Measurements from ENCODE around the gene EPB41.
A peak's percentile ranks its signal among the peaks of the same experiment; 100 is the strongest.
"Not testable (repeated sequence)": the region's sequence is repeated elsewhere in the genome, so short reads cannot be mapped to it uniquely, and the experiment has no call there.

EPB41 gene

DNA sequence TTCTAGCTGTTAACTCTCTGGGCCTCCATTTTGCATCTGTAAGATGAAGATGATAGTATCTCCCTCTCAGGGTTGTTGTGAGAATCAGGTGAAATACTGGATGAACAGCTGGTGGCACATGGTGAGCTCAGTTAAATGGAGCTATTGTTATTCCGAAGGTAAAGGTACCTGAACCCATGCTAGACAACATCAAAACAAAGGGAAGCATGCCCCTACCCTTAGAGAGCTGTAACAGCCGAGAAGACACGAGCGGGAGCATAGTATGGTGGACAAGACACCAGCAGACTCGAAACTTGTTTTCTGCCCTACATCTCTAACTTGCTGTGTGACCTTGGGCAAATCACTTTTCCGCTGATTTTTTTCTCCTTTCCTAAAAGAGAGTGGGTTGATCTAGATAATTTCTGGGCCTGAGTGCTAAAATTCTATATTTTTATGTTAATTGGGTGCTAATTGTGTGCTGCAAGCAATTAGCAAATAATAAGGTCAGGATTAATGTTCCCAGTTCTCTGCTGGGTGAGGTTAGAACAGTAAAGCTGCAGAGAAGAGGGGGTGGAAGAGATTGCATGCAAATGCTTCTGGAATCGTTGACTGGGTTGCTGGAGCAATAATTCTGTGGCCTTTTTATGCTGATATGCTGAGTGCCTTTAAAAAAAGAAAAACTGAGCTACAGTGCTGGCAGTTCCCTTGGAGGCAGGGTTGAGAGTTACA, 198.5 kb downstream of the EPB41 start:
- no peak for DNase-seq (ENCODE audit: low read depth)

DNA sequence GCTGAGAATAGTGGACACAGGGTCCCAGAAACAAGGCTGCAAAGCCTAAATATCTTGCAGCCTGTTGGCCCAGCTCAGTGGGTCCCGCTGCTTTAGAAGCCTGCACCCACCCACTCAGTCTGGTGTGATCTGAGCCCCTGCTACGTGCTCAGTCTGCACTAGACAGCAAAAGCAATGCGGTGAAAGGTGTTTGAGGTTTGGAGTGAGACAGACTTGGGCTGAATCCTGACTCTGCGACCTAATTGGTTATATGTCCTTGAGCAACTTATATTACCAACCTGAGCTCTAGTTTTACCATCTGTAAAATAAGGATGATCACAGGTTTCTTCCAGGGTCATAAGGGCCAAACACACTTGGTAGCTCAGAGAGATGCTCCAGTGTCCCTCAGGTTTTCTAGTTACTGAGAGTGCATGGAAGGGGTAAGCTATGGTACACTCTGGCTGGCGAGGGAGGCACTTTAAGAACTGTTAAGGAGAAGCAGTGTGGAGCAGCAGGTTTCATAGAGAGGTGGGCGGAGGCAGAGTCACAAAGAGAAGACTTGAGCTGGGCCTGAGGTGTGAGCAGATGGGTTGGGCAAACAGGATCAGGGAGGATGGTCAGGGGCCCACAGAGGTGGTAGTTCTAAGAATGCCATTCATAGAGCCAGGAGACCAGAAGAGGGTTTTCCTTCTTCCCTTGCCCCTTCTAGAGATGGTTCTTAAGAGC, 199.2 kb downstream of the EPB41 start:
- no peak for DNase-seq (ENCODE audit: low read depth)

DNA sequence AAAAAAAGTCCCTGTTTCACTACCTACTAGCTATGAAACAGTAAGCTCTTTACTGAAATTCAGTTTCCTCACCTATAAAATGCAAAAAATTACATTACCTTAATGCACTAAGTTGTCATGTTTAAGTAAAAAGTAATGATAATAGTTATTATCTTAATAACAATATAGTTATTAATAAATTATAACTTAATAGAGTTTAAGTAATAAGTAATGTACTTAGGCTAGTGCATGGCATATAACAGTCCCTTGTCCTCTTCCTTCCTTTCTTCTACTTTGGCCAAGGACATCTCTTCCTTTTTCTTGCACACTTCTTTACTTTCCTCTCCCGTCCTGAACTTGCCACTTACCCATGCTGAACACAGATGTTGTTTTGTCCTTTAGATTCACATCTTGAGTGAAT, 200.3 kb downstream of the EPB41 start:
- no peak for DNase-seq (ENCODE audit: low read depth)

GRCh38 chr1:29117381-29117780, 203.0 kb downstream of the EPB41 start:
- no peak for DNase-seq (ENCODE audit: low read depth)

DNA sequence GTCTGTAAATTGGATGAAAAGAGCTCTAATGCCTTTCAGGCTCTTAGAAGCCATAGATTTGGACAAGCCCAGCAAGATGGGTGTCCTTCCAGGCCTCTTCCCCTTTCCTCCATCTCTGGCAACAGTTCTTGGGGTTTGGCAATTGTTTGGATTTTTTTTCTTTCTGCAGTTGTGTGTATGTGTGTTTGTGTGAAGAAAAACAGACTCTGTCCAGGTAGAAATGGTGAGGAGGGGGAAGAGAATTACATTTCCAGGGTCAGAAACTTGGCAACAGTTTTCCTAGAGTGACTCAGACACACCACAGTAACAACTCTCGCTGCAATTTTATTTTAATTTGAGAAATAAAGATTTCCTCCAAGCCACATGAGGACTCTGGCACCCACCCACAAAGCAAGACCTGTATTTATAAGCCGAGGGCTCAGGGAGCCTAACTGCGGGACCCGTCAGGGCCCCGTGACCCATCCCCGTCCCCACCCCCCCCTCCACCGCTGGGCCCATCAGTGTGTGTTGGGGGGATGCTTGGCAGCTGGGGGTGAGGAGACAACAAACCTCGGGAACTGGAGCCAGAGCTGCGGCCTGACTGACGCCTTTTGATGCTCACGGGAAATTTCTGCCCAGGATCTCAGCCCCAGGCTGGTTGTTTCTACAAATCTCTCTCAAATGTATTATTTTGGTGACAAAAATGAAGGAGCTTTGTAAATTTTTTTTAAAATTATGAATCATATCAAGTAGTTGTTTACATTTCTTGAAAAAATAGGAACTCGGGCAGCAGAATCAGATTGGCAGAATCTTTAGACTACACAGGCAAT, 205.0 kb downstream of the EPB41 start:
- no peak for DNase-seq (ENCODE audit: low read depth)

- DNase-seq (ENCODE audit: low read depth): no peak
Measured at GRCh38 chr1:29120367-29120766, 206.0 kb downstream of the EPB41 start.

- no peak for DNase-seq (ENCODE audit: low read depth)
Measured at GRCh38 chr1:29120947-29121485, 206.6 kb downstream of the EPB41 start.

GRCh38 chr1:29121516-29121935, 207.2 kb downstream of the EPB41 start:
- no peak for DNase-seq (ENCODE audit: low read depth)

DNA sequence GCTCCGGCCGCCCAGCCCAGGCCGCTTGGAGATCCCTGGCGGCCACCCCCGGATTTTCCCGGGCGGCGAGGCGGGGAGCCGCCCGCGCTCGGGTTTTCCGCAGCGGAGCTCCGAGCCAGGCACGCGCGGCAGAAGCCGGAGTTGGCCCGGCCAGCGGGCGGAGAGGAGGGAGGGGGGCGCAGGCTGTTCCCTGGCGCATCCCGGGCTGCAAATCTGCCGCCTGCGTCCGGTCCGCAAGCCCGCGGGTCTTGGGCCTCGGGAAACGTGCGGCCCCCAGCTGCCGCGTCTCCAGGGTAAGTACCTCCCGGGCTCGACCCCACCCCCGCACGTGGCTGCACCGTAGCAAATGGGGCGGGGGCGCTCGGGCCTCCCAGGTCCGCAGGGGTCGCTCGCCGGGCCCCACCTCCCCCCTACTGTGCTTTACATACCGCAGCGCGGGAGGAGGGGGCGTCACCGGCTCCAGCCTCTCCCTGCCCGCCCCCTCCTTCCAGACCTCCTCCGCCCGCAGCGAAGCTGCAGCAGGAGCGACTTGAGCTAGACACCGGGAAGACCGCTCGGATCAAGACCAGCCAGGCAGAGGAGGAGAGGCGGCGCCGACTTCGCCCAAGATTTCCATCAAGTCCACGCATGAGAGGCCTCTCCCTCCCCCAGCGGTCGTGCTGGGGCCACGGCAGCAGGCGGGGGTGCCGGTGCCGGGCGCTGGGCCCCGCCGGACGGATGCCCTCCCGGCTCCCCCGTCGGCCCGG, 207.7 kb downstream of the EPB41 start:
- peak; percentile 19 for DNase-seq (ENCODE audit: low read depth)

DNA sequence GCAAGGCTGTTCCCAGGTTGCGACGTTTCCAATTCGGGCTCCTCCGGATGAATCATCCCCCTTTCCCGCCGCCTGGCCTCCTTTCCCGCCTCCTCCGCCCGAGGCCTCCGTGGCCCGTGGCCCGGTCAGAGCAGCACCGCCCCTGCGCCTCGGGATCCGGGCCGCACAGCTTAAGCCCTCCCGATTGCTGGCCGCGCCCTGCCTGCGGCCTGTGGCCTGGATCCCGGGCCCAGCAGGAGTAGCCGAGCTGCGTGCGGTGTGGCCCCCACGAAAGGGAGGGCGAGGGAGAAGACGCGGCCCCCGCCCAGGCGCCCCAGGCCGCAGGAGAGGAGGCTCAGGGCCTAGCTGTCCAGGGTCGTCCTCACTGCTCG, 208.3 kb downstream of the EPB41 start:
- peak; percentile 49 for DNase-seq (ENCODE audit: low read depth)

DNA sequence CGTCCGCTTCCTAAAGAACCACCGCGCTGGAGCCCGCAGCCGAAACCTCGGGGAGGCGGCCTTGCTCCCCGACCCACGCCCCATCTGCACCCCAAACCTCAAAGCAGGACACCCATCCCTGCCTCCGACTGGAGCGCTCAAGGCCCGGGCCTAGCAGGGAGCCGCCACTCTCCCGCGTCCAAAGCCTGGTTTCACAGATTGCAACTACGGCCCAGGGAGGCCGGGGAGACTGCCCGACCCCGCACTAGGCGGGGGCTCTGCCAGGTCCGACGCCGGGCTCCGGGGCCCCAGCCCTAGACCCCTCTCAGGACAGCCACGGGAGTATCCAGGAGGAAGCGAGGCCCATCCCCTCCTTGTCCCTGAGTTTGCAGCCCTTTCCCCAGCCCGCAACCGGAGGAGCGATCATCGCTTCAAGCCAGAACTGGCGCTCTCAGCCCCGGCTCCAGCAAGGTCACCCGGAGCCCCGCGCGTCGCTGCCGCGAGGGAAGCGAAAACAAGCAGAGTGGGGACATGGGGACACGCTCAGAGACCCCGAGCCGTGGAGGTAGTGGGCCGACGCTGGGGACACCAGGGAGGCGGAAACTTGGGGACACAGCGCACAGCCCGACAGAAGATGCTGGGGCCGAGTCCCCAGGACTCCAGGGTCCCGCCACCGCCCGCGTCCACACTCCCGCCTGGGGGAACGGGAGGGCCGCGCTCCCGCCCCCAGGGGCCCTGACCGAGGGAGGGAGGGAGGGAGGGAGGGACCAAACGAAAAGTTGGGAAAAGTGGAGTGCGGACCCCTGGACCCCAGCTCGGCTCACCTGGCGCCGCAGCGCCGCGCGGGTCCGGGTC, 208.9 kb downstream of the EPB41 start:
- DNase-seq (ENCODE audit: low read depth): no peak

GRCh38 chr1:29123887-29124365, 209.6 kb downstream of the EPB41 start, which contains the start of gene TMEM200B:
TMEM200B (minus strand) TSS chr1:29123903; CDS start chr1:29121828, 2,075 bp downstream.
- no peak for DNase-seq (ENCODE audit: low read depth)

GRCh38 chr1:29124366-29125236, 210.2 kb downstream of the EPB41 start:
- DNase-seq (ENCODE audit: low read depth): peak; percentile 41

GRCh38 chr1:29125237-29125641, 210.9 kb downstream of the EPB41 start:
- DNase-seq (ENCODE audit: low read depth): no peak

GRCh38 chr1:29125788-29126187, 211.4 kb downstream of the EPB41 start:
- no peak for DNase-seq (ENCODE audit: low read depth)

GRCh38 chr1:29126198-29126597, 211.8 kb downstream of the EPB41 start:
- DNase-seq (ENCODE audit: low read depth): no peak

- no peak for DNase-seq (ENCODE audit: low read depth)
Measured at GRCh38 chr1:29128739-29129138, 214.4 kb downstream of the EPB41 start.

DNA sequence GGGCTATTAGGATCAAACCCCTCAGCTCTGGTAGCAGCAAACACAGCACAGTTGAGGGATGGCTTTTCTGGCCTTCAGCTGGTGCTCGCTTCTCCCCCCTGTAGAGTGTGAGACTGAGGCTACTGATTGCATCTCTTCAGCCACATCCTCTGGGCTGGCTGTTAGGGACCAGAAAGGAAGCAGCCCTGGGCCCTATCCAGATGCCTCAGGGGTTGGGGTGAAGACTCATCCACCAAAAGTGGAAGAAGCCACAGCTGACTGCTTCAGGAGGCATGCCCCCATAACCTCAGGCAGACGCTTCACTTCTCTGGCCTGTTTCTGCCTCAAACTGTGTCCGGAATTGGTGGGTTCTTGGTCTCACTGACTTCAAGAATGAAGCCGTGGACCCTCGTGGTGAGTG, 215.5 kb downstream of the EPB41 start:
- no peak for DNase-seq (ENCODE audit: low read depth)

- DNase-seq (ENCODE audit: low read depth): not testable (repeated sequence)
Measured at GRCh38 chr1:29131056-29131455, 216.7 kb downstream of the EPB41 start.
